Type B pancreatic cell (in vitro differentiated cells): Measurements from ENCODE around the gene TP53I13. TPM values are rescaled to one million over a fixed set of nuclear protein-coding genes. Genes with fewer than 3 reads are reported as not detected.

Experiments used
- DNase-seq: peaks from one replicate; pipeline ENCODE4 v3.0.0; 2021; ENCODE audit warnings: mixed read lengths; ENCODE audit not compliant: unreplicated experiment; ENCODE audit errors: extremely low spot score
- H3K27ac Mint-ChIP-seq: 2 replicates; pipeline ENCODE4 v1.8.0; 2021; ENCODE audit warnings: mild to moderate bottlenecking, mixed read lengths
- H3K27me3 Mint-ChIP-seq: 2 replicates; pipeline ENCODE4 v1.8.0; 2021; ENCODE audit warnings: mixed read lengths
- H3K36me3 Mint-ChIP-seq: 2 replicates; pipeline ENCODE4 v1.8.0; 2021; ENCODE audit warnings: mixed read lengths
- H3K4me1 Mint-ChIP-seq: one replicate; pipeline ENCODE4 v1.8.0; 2021; ENCODE audit warnings: mixed read lengths; ENCODE audit not compliant: unreplicated experiment
- H3K4me3 Mint-ChIP-seq: 2 replicates; pipeline ENCODE4 v1.8.0; 2021; ENCODE audit warnings: mild to moderate bottlenecking, mixed read lengths
- H3K9me3 Mint-ChIP-seq: 2 replicates; pipeline ENCODE4 v1.8.0; 2021; ENCODE audit warnings: mixed read lengths
- CTCF ChIP-seq: fragments of 200-600 bp; sonication (generic); conservative IDR thresholded peaks from 2 replicates; pipeline ENCODE4 v1.5.0; 2021; ENCODE audit warnings: antibody characterized with exemption, mild to moderate bottlenecking
- total RNA-seq: library from RNA; stranded (reverse); gene quantifications from 2 replicates; pipeline ENCODE4 v1.2.1, GENCODE V29; 2021; ENCODE audit warnings: low replicate concordance

The TP53I13 gene
- total RNA-seq, 1 donor from 2014 or later = 50.3 TPM

GRCh38 chr17:29612404-29613280 lies 44.1 kb downstream of the TP53I13 start:
- H3K27me3 Mint-ChIP-seq = peaks cover 29% of the 10 kb centered on the region
- no peak for TF ChIP-seq CTCF
- H3K4me1 Mint-ChIP-seq = no peaks in the 10 kb centered on the region
- H3K36me3 Mint-ChIP-seq = peaks cover 5% of the 10 kb centered on the region
- DNase-seq = no peak
- no peak overlapping the region for H3K4me3 Mint-ChIP-seq
- no peak overlapping the region for H3K27ac Mint-ChIP-seq
- H3K9me3 Mint-ChIP-seq = no peaks in the 10 kb centered on the region

GRCh38 chr17:29613352-29613837 lies 44.9 kb downstream of the TP53I13 start:
- Mint-ChIP-seq H3K4me3 (no peak overlapping the region), H3K27ac (no peak overlapping the region), H3K4me1 (no peaks in the 10 kb centered on the region), H3K36me3 (peaks cover 5% of the 10 kb centered on the region), H3K9me3 (no peaks in the 10 kb centered on the region), H3K27me3 (peaks cover 33% of the 10 kb centered on the region)
- peak; percentile 82 for DNase-seq
- TF ChIP-seq CTCF = peak; percentile 81

GRCh38 chr17:29613856-29614255 lies 45.4 kb downstream of the TP53I13 start:
- H3K4me3 Mint-ChIP-seq = no peak overlapping the region
- H3K27ac Mint-ChIP-seq = no peak overlapping the region
- no peak for DNase-seq
- no peaks in the 10 kb centered on the region for H3K9me3 Mint-ChIP-seq
- H3K27me3 Mint-ChIP-seq = peaks cover 36% of the 10 kb centered on the region
- H3K4me1 Mint-ChIP-seq = no peaks in the 10 kb centered on the region
- TF ChIP-seq CTCF = no peak
- H3K36me3 Mint-ChIP-seq = peaks cover 5% of the 10 kb centered on the region

DNA sequence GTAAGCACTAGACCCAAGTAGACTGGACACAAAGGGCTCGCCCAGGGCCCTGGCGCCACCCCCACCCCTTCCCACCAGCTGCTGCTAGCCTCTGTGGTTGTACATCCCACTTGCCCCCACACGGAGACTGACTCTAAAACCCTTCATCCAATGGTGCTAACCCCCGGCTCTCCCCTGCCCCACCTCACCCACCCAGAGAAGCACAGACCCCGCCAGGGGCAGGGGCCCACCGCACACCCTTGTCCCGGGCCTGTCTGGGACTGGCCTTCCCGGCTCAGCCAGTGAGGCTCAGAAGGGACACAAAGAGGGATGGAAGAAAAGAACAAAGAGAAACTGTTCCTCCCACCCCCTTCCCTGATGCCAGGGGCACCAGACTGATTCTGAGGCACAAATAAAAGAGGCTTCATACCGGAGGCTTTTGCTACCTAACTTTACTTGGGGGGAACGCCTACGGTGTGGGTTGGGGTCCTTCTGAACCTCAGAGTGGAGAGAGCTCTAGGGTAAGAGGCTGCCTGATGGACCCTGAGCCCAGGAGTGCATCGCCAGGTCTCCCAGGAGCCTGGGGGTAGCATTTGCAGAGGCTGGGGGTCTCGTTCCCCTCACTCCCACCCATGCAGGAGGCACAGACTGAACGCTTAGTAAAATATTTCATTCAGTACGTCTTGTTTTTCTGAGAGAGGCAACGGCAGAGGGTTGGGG lies 46.0 kb downstream of the TP53I13 start:
- Mint-ChIP-seq H3K4me1 (no peaks in the 10 kb centered on the region), H3K4me3 (peak overlapping the region; percentile 17), H3K27ac (no peak overlapping the region), H3K36me3 (peaks cover 5% of the 10 kb centered on the region), H3K27me3 (peaks cover 40% of the 10 kb centered on the region), H3K9me3 (no peaks in the 10 kb centered on the region)
- no peak for TF ChIP-seq CTCF
- no peak for DNase-seq

DNA sequence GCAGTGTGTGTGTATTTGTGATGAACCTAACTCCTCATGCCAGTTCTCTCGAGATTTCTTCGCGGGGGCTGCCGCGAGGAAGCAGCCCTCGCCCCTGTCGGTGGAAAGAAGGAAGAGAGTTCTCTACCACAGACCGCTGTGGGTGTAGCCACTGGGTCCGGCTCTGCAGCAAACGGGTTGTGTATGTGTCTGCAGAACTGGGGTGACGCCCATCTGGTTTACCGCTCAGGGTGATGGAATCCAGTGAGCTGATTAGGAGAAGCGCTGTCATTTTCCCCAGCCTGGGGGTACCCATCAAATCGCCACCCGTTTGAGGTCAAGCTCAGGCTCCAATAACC lies 46.5 kb downstream of the TP53I13 start:
- Mint-ChIP-seq H3K4me1 (no peaks in the 10 kb centered on the region), H3K4me3 (peak overlapping the region; percentile 85), H3K27me3 (peaks cover 45% of the 10 kb centered on the region), H3K27ac (no peak overlapping the region), H3K9me3 (no peaks in the 10 kb centered on the region), H3K36me3 (peaks cover 5% of the 10 kb centered on the region)
- TF ChIP-seq CTCF = peak; percentile 33
- DNase-seq = no peak
